SK-N-SH (cell line): Measurements from ENCODE around the gene PRSS36. TPM values are rescaled to one million over a fixed set of nuclear protein-coding genes. Genes with fewer than 3 reads are reported as not detected.
A peak's percentile ranks its signal among the peaks of the same experiment; 100 is the strongest.

Experiments used
- CHD2 ChIP-seq: fragments of 150-350 bp; IDR thresholded peaks from 2 replicates; pipeline ENCODE4 v1.6.1; 2018; ENCODE audit warnings: low read length; ENCODE audit not compliant: partially characterized antibody
- CTCF ChIP-seq: fragments of 200-600 bp; sonication (generic); IDR thresholded peaks from 2 replicates; pipeline ENCODE4 v1.6.1; 2017; ENCODE audit warnings: antibody characterized with exemption, mild to moderate bottlenecking, moderate library complexity
- ELF1 ChIP-seq: IDR thresholded peaks from 2 replicates; pipeline ENCODE4 v1.4.0; 2012
- EZH2phosphoT487 ChIP-seq: fragments of 200-600 bp; sonication (generic); IDR thresholded peaks from 2 replicates; pipeline ENCODE4 v1.6.1; 2017; ENCODE audit warnings: low read depth, mixed run types, mild to moderate bottlenecking, antibody characterized with exemption, moderate library complexity, borderline replicate concordance
- FOSL2 ChIP-seq: IDR thresholded peaks from 2 replicates; pipeline ENCODE4 v1.4.0; 2012; ENCODE audit warnings: low read depth, mild to moderate bottlenecking, moderate library complexity, borderline replicate concordance
- FOXJ3 ChIP-seq: sonication (generic); formaldehyde crosslinking; IDR thresholded peaks from 2 replicates; pipeline ENCODE4 v1.5.1; 2020; ENCODE audit warnings: mild to moderate bottlenecking, missing genetic modification reagents
- JUND ChIP-seq: IDR thresholded peaks from 2 replicates; pipeline ENCODE4 v1.4.0; 2012
- MEF2A ChIP-seq: IDR thresholded peaks from 2 replicates; pipeline ENCODE4 v1.4.0; 2012; ENCODE audit warnings: low read depth, borderline replicate concordance
- NFIC ChIP-seq: IDR thresholded peaks from 2 replicates; pipeline ENCODE4 v1.4.0; 2012; ENCODE audit warnings: borderline replicate concordance
- NRF1 ChIP-seq: IDR thresholded peaks from 2 replicates; pipeline ENCODE4 v1.6.1; 2012; ENCODE audit warnings: low read depth, mild to moderate bottlenecking, low read length
- RAD21 ChIP-seq: IDR thresholded peaks from 2 replicates; pipeline ENCODE4 v1.6.1; 2012; ENCODE audit warnings: mild to moderate bottlenecking, low read length
- REST ChIP-seq: IDR thresholded peaks from 2 replicates; pipeline ENCODE4 v1.6.1; 2012; ENCODE audit warnings: mild to moderate bottlenecking, low read depth, low read length, moderate library complexity
- SIN3A ChIP-seq: IDR thresholded peaks from 2 replicates; pipeline ENCODE4 v1.6.1; 2012; ENCODE audit warnings: low read depth, mild to moderate bottlenecking, low read length, moderate library complexity, borderline replicate concordance
- TCF12 ChIP-seq: IDR thresholded peaks from 2 replicates; pipeline ENCODE4 v1.4.0; 2012
- TEAD4 ChIP-seq: IDR thresholded peaks from 2 replicates; pipeline ENCODE4 v1.4.0; 2012; ENCODE audit warnings: mild to moderate bottlenecking, borderline replicate concordance; ENCODE audit not compliant: insufficient read depth
- YY1 ChIP-seq: IDR thresholded peaks from 2 replicates; pipeline ENCODE4 v1.4.0; 2012; ENCODE audit warnings: low read depth, mild to moderate bottlenecking
- polyA plus RNA-seq, 3 experiments: library from polyadenylated mRNA; depleted of rRNA; stranded (reverse); fragments of >200 nt; gene quantifications; 2 replicates each; pipeline ENCODE4 v1.2.3, GENCODE V29; 2012
- TF ChIP-seq, protein P1 (sequence below): fragments of 150-350 bp; IDR thresholded peaks from 2 replicates; pipeline ENCODE4 v1.6.1; 2016; ENCODE audit warnings: mild to moderate bottlenecking, low read depth, low read length

Gene PRSS36
- polyA plus RNA-seq, 1 of the 3 experiments (the other 2 are of a cell fraction) = 0.49 TPM

DNA sequence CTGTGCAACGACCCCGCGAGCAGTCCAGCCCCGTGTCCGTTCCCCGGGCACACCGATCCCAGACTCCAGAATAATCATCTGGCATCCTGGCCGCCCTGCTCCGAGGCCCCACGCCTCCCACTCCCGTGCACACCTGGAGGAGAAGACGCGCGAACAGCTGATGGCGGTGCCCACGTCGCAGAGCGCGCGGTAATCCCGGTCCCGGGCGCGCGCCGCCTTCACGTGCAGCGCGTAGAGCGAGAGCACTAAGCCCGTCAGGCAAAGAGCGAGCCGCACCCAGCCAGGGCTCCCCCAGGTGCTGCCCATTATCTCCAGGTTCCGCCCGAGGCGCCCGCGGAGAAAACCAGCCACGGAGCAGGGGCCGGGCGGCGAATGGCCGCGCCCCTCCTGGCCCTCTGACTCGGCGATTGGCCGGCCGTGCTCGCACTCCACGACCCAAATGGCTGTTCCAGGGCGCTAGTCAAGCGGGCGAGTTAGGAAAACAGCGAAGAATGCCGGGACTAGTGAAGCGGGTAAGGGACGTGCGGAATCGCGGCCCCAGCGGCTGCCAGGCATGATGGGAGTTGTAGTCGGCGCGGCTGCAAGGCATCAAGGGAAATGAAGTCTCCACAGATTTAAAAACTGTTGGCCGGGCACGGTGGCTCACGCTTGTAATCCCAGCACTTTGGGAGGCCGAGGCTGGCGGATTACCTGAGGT, 55.3 kb downstream of the PRSS36 start, which contains the start of gene VKORC1 (continued):
- TF ChIP-seq, protein P1, sequence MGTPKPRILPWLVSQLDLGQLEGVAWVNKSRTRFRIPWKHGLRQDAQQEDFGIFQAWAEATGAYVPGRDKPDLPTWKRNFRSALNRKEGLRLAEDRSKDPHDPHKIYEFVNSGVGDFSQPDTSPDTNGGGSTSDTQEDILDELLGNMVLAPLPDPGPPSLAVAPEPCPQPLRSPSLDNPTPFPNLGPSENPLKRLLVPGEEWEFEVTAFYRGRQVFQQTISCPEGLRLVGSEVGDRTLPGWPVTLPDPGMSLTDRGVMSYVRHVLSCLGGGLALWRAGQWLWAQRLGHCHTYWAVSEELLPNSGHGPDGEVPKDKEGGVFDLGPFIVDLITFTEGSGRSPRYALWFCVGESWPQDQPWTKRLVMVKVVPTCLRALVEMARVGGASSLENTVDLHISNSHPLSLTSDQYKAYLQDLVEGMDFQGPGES = no peak
- TF ChIP-seq EZH2phosphoT487 (no peak), ELF1 (peak; percentile 72), JUND (no peak), YY1 (peak; percentile 42; the same call in 1 of the 2 replicates), REST (no peak), NFIC (no peak), MEF2A (no peak), FOXJ3 (CRISPR knock-in tag) (no peak; the same call in 1 of the 2 replicates), TEAD4 (no peak), FOSL2 (no peak), RAD21 (no peak), SIN3A (0 out of 2 replicates have a peak, but pooled peaks have one; percentile 47), TCF12 (peak; percentile 34; the same call in 1 of the 2 replicates), NRF1 (no peak), CHD2 (no peak), CTCF (no peak)
